Measurements from ENCODE around the gene TMEM63B.
"Not testable (repeated sequence)": the region's sequence is repeated elsewhere in the genome, so short reads cannot be mapped to it uniquely, and the experiment has no call there.

Gene TMEM63B

DNA sequence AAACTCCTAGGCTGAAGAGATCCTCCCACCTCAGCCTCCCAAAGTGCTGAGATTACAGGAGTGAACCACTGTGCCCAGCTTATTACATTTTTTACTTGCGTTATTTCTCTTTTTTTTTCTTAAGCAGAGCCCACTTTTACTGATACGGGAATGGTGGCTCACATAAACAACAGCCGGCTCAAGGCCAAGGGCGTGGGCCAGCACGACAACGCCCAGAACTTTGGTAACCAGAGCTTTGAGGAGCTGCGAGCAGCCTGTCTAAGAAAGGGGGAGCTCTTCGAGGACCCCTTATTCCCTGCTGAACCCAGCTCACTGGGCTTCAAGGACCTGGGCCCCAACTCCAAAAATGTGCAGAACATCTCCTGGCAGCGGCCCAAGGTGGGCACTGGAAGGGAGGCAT, 41.8 kb downstream of the TMEM63B start:
- DNase-seq (ENCODE audit: low read depth in 2 of 2, low spot score in 1 of 2) = no peak

DNA sequence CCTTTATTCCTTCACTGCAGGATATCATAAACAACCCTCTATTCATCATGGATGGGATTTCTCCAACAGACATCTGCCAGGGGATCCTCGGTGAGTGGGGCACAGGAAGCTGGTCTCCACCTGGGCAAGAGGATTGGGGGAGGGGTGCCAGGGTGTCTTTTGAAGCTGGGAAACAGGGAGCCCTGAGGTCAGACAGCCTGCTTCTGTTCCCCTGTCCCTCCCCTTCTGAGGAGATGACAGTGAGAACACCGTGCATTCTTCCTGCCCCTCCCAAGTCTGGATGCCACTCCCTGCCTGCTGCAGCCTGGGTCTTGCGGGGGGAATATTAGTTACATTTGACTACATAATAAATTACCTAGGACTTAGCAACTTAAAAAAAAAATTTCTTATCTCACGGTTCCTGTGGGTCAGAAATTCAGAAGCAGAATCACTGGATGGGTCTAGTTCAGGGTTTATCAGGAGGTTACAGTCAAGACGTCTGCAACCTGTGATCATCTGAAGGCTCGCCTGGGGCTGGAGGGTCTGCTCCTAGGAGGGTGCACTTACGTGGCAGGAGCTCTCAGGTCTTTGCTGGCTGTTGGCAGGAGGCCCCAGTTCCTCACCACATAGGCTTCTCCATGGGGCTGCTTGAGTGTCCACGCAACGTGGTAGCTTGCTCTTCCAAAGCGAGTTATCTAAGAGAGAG, 42.7 kb downstream of the TMEM63B start:
- DNase-seq (ENCODE audit: low read depth in 2 of 2, low spot score in 1 of 2) = no peak

DNA sequence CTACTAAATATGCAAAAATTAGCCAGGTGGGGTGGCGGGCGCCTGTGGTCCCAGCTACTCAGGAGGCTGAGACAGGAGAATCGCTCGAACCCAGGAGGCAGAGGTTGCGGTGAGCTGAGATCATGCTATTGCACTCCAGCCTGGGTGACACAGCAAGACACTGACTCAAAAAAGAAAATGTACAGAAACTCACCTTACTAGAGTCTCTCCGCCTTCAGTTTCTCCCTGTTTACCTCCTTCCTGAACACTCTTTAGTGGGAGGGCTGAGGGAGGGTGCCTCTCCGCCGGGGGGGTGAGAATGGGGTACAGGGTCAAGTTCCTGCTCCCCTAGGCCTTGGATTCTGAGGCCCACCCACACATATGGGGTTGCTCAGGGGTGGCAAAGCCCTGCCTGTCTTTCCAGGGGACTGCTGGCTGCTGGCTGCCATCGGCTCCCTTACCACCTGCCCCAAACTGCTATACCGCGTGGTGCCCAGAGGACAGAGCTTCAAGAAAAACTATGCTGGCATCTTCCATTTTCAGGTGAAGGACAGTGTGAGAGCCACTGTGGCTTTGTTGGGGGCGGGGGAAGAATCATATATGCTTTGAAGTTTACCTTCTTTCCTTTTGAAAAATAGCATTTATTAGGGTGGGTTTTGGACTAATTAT, 44.7 kb downstream of the TMEM63B start:
- no peak for DNase-seq (ENCODE audit: low read depth in 2 of 2, low spot score in 1 of 2)

DNA sequence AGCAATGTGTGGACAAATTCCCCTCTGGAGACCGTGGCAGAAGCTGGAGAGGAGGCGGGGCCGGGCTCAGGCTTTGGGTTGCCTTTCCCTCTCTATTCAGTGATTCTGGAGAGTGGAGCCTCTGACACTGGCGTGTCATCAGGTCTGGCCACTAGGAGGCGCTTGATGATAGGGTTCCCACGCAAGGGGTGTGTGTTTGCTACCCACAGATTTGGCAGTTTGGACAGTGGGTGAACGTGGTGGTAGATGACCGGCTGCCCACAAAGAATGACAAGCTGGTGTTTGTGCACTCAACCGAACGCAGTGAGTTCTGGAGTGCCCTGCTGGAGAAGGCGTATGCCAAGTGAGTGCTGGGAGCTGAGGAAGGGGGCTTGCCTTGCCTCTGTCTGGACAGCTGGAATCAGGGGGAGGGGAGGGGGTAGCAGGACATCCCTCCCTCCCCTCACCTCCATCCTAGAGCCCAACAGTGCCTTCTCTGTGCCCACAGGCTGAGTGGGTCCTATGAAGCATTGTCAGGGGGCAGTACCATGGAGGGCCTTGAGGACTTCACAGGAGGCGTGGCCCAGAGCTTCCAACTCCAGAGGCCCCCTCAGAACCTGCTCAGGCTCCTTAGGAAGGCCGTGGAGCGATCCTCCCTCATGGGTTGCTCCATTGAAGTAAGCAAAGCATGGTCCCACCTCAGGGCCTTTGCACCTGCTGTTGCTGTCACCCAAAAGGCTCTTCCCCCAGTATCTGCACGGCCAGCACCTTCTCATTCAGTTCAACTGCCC, 45.6 kb downstream of the TMEM63B start:
- peak; percentile 47 to 67 for DNase-seq (ENCODE audit: low read depth in 2 of 2, low spot score in 1 of 2)

DNA sequence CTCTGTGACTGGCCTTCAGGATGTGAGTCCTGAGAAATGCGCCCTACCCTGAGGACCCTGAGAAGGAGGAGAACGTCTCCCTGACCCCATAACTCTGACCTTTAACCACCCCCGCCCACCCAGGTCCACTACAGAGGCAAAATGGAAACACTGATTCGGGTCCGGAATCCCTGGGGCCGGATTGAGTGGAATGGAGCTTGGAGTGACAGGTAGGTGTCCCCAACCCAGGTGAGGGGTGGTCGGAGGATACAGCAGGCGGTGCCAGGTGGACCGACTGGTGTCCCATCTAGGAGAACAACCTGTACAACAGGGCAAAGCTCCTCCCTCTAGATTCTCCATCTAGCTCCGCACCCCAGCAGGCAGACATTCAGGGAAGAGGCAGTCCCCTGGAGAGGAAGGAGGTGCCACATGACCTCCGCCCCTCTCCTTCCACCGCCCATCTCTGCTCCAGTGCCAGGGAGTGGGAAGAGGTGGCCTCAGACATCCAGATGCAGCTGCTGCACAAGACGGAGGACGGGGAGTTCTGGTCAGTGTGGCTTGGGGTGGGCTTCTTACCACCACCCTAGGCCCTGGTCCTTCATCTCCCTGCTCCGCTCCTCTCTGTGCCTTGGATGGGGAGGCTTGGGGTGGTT, 48.9 kb downstream of the TMEM63B start:
- DNase-seq (ENCODE audit: low read depth in 2 of 2, low spot score in 1 of 2) = no peak

DNA sequence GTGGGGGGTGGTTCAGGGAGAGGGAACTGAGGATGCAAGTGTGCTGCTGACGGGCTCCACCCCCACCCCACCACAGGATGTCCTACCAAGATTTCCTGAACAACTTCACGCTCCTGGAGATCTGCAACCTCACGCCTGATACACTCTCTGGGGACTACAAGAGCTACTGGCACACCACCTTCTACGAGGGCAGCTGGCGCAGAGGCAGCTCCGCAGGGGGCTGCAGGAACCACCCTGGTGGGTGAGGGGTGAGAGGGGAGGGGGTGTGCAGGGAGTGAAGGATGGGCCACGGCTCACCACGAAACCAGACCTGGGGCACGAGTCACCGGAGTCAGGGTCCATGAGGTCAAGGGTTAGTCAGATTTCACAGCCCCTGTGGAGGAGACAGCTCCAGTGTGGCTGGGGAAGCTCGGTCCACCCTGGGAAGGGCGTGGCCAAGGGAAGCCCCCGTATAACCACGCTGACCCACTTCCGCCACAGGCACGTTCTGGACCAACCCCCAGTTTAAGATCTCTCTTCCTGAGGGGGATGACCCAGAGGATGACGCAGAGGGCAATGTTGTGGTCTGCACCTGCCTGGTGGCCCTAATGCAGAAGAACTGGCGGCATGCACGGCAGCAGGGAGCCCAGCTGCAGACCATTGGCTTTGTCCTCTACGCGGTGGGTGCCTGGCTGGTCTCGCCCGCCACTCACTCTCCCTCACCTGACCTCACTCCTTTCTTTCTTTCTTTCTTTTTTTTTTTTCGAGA, 49.6 kb downstream of the TMEM63B start:
- DNase-seq (ENCODE audit: low read depth in 2 of 2, low spot score in 1 of 2) = no peak

DNA sequence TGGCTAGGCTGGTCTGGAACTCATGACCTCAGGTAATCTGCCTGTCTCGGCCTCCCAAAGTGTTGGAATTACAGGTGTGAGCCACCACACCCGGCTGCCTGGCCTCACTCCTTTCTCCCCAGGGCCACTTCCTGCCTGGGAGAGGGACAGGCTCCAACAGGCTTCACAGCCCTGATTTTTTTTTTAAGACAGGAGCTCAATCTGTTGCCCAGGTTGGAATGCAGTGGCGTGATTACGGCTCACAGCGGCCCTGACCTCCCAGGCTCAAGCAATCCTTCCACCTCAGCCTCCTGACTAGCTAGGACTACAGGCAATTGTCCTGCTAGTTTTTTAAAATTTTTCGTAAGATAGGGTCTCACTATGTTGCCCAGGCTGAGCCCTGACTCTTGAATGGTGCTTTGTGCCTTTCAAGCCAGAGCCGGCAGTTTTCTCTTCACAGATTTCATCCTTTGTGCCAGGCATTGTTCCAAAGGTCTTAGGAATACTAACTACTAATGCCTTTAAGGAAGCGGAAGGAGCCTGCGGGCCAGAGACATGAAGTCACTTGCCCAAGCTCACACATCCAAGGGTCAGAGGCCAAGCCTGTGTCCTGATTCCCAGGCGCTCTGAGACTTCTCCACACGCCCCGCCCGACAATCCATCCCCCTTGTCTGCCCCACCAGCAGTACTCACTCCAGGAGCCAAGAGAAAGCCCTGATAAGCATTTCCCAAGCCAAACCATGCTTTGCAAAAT, 50.5 kb downstream of the TMEM63B start:
- DNase-seq (ENCODE audit: low read depth in 2 of 2, low spot score in 1 of 2) = no peak

DNA sequence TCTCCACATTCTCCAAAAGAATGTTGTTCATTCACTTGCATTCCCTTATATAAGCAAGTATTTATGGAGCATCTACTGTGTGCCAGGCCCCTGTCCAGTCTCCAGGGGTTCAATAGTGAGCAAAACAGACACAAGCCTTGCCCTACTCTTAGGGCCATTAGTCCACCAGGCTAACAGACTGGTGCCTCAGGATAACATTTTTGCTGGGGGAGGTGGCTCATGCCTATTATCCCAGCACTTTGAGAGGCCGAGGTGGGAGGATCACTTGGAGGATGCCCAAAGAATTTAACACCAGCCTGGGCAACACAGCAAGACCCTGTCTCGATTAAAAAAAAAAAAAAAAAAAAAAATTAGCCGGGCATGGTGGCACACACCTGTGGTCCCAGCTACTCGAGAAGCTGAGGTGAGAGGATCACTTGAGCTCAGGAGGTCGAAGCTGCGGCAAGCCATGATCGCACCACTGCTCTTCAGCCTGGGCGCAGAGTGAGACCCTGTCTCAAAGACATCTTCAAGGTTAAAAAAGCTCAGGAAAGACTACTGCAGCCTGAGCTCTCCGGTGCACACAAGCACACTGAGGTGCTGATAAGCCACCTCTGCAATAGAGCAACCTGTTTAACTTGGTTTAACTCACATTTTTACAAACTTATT, 51.2 kb downstream of the TMEM63B start:
- no peak for DNase-seq (ENCODE audit: low read depth in 2 of 2, low spot score in 1 of 2)

DNA sequence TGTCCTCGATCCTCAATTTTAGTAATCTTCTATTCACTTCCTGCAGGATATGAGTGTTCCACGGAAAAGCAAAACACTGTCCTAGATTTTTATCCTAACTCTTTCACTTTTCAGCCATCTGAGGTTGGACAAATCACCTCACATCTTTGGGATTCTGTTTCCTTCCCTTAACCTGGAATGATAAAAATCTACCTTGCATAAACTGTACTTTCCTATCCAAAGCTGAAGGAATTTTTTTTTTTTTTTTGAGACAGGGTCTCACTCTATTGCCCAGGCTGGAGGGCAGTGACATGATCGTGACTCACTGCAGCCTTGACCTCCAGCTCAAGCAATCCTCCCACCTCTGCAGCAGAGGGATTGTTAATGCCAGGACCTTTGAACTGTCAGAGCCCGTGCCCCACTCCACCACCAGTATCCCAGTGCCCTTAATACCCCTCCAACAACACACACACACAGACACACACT, 51.8 kb downstream of the TMEM63B start:
- DNase-seq (ENCODE audit: low read depth in 2 of 2, low spot score in 1 of 2) = no peak

DNA sequence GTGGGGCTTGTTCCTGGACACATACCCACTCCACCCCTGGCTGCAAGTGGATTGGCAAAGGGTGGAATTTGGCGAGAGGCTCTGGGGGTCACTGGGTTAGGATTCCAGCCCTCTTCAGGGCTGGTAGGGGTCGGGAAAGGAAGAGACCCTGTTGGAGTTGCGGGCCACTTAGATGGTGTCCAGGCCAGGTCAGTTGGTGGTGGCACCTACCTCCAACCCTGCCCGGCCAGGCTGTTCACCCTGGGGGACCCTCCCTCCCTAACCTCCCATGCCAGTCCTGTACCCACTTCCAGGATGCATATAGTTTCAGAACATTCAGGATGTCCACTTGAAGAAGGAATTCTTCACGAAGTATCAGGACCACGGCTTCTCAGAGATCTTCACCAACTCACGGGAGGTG, 52.3 kb downstream of the TMEM63B start:
- no peak for DNase-seq (ENCODE audit: low read depth in 2 of 2, low spot score in 1 of 2)

DNA sequence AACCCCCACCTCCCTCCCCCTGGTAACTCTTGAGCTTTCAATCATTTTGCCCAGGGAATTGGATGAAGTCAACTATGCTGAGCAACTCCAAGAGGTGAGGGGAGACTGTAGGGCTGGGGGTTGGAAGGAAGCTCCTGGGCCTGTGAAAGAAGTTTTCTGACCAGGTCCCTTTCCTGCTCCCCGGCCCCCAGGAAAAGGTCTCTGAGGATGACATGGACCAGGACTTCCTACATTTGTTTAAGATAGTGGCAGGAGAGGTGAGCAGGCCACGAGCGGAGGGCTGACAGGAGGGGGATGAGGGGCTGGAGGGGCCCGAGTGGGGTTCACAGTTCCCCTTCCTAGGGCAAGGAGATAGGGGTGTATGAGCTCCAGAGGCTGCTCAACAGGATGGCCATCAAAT, 53.1 kb downstream of the TMEM63B start:
- DNase-seq (ENCODE audit: low read depth in 2 of 2, low spot score in 1 of 2) = no peak

DNA sequence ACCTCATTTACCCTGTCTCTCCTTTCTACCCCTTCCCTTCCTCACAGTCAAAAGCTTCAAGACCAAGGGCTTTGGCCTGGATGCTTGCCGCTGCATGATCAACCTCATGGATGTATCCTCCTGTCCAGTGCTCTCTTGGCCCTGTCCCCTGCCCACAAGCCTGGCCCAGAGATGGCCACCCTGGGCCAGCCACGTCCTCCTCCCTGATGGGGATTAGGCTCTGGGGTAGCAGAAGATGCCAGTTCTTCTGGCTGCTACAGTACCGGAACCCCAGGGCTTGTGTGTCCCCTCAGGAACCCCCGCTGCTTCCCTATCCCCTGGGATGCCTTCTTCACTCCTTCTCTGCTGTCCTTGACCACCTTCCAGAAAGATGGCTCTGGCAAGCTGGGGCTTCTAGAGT, 53.5 kb downstream of the TMEM63B start:
- no peak for DNase-seq (ENCODE audit: low read depth in 2 of 2, low spot score in 1 of 2)

DNA sequence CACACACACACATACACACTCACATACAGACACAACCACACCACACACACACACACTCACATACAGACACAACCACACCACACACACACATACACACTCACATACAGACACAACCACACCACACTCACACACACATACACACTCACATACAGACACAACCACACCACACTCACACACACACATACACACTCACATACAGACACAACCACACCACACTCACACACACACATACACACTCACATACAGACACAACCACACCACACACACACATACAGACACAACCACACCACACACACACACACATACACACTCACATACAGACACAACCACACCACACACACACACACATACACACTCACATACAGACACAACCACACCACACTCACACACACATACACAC, 54.4 kb downstream of the TMEM63B start:
- DNase-seq (ENCODE audit: low read depth in 2 of 2, low spot score in 1 of 2) = not testable (repeated sequence)

DNA sequence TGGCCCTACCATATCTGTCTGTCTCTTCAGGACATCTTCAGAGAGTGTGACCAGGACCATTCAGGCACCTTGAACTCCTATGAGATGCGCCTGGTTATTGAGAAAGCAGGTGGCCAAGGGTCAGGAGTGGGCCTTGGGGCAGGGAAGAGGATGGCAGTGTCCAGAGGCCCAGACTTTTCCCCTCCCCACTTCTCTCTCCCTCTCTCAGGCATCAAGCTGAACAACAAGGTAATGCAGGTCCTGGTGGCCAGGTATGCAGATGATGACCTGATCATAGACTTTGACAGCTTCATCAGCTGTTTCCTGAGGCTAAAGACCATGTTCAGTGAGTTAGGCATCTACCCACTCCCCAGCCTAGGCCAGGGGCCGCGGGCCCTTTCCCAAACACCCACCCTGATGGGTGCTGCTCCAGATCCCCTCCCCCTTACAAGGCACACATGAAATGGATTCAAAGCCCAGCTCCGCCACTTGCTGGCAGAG, 55.6 kb downstream of the TMEM63B start:
- no peak for DNase-seq (ENCODE audit: low read depth in 2 of 2, low spot score in 1 of 2)

DNA sequence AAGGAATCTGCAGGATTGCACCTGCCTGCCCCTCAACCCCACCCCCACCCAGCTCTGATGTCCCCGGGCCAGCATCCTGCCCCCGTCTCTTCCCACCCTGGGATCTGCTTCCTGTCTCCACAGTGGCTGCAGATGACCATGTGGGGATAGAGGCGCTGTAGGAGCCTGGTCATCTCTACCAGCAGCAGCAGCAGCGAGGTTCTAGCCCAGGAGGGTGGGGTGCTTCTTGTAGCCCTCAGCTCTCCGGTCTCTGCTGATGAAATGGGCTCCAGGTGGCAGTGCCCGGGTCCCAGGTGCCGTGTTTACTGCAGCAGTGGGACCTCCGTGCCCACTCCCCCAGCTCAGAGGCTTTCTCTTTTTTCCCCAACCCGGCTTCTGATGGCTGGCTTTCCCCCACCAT, 56.4 kb downstream of the TMEM63B start:
- DNase-seq (ENCODE audit: low read depth in 2 of 2, low spot score in 1 of 2) = no peak

DNA sequence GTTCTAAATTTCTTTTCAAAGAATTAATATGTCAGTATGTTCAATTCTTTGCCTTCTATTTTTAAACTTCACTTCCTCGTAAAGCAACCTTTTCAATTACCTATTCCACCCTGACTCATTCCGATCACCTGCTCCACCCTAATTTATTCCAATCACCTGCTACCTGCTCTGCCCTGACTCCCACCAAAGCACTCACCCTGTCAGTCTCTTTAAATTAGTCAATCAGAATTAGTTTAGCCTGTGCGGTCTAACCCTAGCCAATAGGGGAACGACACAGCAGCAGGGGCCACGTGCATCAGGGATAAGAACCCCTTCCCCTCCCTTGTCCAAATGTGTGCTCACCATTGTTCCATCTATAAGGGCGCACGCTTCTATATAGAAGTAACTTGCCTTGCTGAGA, 58.0 kb downstream of the TMEM63B start:
- DNase-seq (ENCODE audit: low read depth in 2 of 2, low spot score in 1 of 2) = not testable (repeated sequence)

DNA sequence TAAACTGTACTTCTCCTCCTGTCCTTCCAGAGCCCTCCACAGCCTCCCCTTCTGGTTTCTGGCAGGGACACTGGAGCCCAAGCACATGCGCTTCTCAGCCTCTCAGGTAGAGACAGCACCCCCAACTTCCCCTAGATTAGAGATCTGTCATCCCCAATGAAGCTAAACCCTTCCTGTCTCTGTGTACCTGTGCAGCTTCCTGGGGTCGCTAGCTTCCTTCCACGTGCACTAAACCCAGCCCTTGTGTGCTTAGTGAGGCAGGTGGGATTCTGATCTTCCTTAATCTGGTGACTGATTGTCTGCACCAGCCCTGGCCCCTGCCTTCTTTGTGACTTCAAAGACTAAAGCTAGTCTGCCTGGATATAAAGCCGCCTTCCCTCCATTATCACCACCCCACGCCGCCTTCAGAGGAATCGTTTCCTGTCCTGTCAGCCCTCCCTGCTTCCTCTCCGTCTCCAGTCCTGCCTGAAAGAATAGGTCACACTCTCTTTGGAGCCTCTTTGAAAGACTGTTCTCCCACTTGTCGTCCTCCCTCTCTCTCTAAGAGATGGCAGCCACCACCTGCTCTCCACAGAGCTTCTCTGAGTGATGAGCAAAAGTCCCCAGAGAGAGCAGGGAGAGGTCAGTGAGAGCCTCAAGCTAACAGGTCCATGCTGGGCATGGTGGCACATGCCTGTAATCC, 58.7 kb downstream of the TMEM63B start:
- no peak for DNase-seq (ENCODE audit: low read depth in 2 of 2, low spot score in 1 of 2)

DNA sequence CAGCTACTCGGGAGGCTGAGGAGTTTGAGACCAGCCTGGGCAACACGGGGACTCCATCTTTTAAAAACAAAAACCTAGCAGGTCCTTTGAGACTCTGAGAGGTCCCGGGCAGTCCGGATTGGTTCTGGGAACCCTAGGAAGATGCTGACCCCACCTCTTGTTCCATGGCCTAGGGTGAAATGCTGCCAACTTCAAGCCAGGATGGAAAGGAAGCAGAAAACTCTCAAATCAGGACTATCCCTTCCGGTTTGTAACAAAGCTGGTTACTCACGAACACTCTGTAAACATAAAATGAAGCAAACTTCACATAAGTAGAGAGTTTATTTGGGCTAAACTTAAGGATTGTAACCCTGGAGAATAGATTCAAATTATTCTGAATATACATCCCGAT, 59.3 kb downstream of the TMEM63B start:
- no peak for DNase-seq (ENCODE audit: low read depth in 2 of 2, low spot score in 1 of 2)

DNA sequence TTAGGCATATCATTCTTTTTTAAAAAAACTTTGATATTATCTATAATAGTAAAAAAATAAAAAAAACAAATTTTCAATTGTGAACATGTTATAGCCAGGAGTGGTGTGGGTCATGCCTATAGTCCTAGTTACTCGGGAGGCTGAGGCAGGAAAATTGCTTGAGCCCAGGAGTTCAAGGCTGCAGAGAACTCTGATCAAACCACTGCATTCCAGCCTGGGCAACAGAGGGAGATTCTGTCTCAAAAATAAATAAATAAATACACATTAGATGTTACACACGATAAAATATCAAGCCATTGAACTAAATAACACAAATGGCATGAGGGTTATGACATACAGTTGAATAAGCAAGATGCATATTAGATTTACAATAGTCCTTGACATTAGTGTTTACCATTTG, 61.5 kb downstream of the TMEM63B start:
- DNase-seq (ENCODE audit: low read depth in 2 of 2, low spot score in 1 of 2) = no peak
